ENCODE data around the gene NPHP4. TPM values are rescaled to one million over a fixed set of nuclear protein-coding genes. Genes with fewer than 3 reads are reported as not detected.
A peak's percentile ranks its signal among the peaks of the same experiment; 100 is the strongest.
"Not testable (repeated sequence)": the region's sequence is repeated elsewhere in the genome, so short reads cannot be mapped to it uniquely, and the experiment has no call there.

NPHP4 gene
- polyA plus RNA-seq, 2 donors: 2.9 to 4.4 TPM

GRCh38 chr1:6025269-6026094 is 33.3 kb upstream of the NPHP4 start:
- Histone ChIP-seq H3K9me3 (ENCODE audit: control insufficient read depth in 2 of 2, insufficient read depth in 1 of 2, low read depth in 1 of 2, low read length in 1 of 2) (no peaks in the 10 kb centered on the region), H3K27me3 (ENCODE audit: control insufficient read depth in 1 of 2, insufficient read depth in 2 of 2, low read length in 2 of 2) (peaks cover 0 to 2% of the 10 kb centered on the region in 2 donors), H3K4me1 (ENCODE audit: control insufficient read depth in 2 of 2, insufficient read depth in 2 of 2, low read length in 1 of 2) (peaks cover 0 to 9% of the 10 kb centered on the region in 2 donors), H3K36me3 (ENCODE audit: control insufficient read depth in 2 of 2, insufficient read depth in 2 of 2, low read length in 1 of 2) (no peaks in the 10 kb centered on the region), H3K27ac (ENCODE audit: low read depth in 2 of 2, low read length in 1 of 2) (no peak overlapping the region), H3K4me3 (ENCODE audit: low read depth in 1 of 2, low read length in 2 of 2) (peak overlapping the region in 1 of 2 donors; percentile 29)
- 28 to 34% methylated on average over 22 to 29 of the region's 29 CpGs for WGBS, 2 donors

DNA sequence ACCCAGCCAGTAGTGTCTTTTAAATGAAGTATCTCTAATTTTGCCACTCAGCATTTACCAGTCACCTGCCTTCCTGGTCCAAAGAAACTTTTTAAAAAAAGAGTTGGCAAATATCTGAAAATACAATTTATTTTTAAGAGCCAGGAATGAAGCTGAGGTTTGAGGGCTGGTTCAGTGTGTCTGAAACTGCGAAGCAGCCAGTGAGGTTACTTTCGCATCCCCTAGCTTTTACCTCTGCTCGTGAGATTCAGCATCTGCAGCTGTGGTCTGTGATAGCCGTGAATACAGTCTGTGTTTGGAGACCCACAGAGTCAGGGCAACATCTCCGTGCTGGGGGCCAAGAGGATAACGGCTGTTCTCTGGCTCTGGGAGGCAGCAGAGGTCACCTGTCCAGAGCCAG is 32.2 kb upstream of the NPHP4 start:
- H3K9me3 ChIP-seq (ENCODE audit: control insufficient read depth in 2 of 2, insufficient read depth in 1 of 2, low read depth in 1 of 2, low read length in 1 of 2): no peaks in the 10 kb centered on the region
- no peaks in the 10 kb centered on the region for H3K36me3 ChIP-seq (ENCODE audit: control insufficient read depth in 2 of 2, insufficient read depth in 2 of 2, low read length in 1 of 2)
- peaks cover 0 to 2% of the 10 kb centered on the region in 2 donors for H3K27me3 ChIP-seq (ENCODE audit: control insufficient read depth in 1 of 2, insufficient read depth in 2 of 2, low read length in 2 of 2)
- H3K27ac ChIP-seq (ENCODE audit: low read depth in 2 of 2, low read length in 1 of 2): no peak overlapping the region
- H3K4me1 ChIP-seq (ENCODE audit: control insufficient read depth in 2 of 2, insufficient read depth in 2 of 2, low read length in 1 of 2): peaks cover 0 to 6% of the 10 kb centered on the region in 2 donors
- no peak overlapping the region for H3K4me3 ChIP-seq (ENCODE audit: low read depth in 1 of 2, low read length in 2 of 2)
- 80 to 87% methylated on average over 6 of the region's 6 CpGs for WGBS, 2 donors

DNA sequence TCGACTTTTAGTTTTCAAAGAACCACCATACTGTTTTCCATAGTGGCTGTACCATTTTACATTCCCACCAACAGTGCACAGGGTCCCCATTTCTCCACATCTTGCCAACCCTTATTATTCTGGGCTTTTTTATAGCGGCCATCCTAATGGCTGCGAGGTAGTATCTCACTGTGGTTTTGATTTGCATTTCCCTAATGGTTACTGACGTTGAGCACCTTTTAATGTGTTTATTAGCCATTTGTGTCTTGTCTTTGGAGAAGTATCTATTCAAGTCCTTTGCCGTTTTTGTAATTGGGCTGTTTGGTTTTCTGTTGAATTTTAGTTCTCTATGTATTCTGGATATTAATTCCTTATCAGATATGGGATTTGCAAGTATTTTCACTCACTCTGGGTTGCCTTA is 31.1 kb upstream of the NPHP4 start:
- WGBS, 2 donors: 86 to 90% methylated on average over 5 of the region's 5 CpGs
- Histone ChIP-seq H3K27me3 (ENCODE audit: control insufficient read depth in 1 of 2, insufficient read depth in 2 of 2, low read length in 2 of 2) (peaks cover 0 to 2% of the 10 kb centered on the region in 2 donors), H3K36me3 (ENCODE audit: control insufficient read depth in 2 of 2, insufficient read depth in 2 of 2, low read length in 1 of 2) (no peaks in the 10 kb centered on the region), H3K9me3 (ENCODE audit: control insufficient read depth in 2 of 2, insufficient read depth in 1 of 2, low read depth in 1 of 2, low read length in 1 of 2) (no peaks in the 10 kb centered on the region), H3K4me1 (ENCODE audit: control insufficient read depth in 2 of 2, insufficient read depth in 2 of 2, low read length in 1 of 2) (peaks cover 0 to 4% of the 10 kb centered on the region in 2 donors), H3K27ac (ENCODE audit: low read depth in 2 of 2, low read length in 1 of 2) (no peak overlapping the region), H3K4me3 (ENCODE audit: low read depth in 1 of 2, low read length in 2 of 2) (no peak overlapping the region)

GRCh38 chr1:6022193-6022592 is 30.0 kb upstream of the NPHP4 start:
- Histone ChIP-seq H3K4me3 (ENCODE audit: low read depth in 1 of 2, low read length in 2 of 2) (no peak overlapping the region), H3K4me1 (ENCODE audit: control insufficient read depth in 2 of 2, insufficient read depth in 2 of 2, low read length in 1 of 2) (peaks cover 0 to 5% of the 10 kb centered on the region in 2 donors), H3K27ac (ENCODE audit: low read depth in 2 of 2, low read length in 1 of 2) (no peak overlapping the region), H3K9me3 (ENCODE audit: control insufficient read depth in 2 of 2, insufficient read depth in 1 of 2, low read depth in 1 of 2, low read length in 1 of 2) (peaks cover 0 to 2% of the 10 kb centered on the region in 2 donors), H3K27me3 (ENCODE audit: control insufficient read depth in 1 of 2, insufficient read depth in 2 of 2, low read length in 2 of 2) (peaks cover 0 to 2% of the 10 kb centered on the region in 2 donors), H3K36me3 (ENCODE audit: control insufficient read depth in 2 of 2, insufficient read depth in 2 of 2, low read length in 1 of 2) (no peaks in the 10 kb centered on the region)
- 98 to 99% methylated on average over 4 of the region's 4 CpGs for WGBS, 2 donors

GRCh38 chr1:6019166-6019845 is 27.1 kb upstream of the NPHP4 start:
- no peaks in the 10 kb centered on the region for H3K27me3 ChIP-seq (ENCODE audit: control insufficient read depth in 1 of 2, insufficient read depth in 2 of 2, low read length in 2 of 2)
- peaks cover 0 to 2% of the 10 kb centered on the region in 2 donors for H3K9me3 ChIP-seq (ENCODE audit: control insufficient read depth in 2 of 2, insufficient read depth in 1 of 2, low read depth in 1 of 2, low read length in 1 of 2)
- no peak overlapping the region for H3K27ac ChIP-seq (ENCODE audit: low read depth in 2 of 2, low read length in 1 of 2)
- H3K4me1 ChIP-seq (ENCODE audit: control insufficient read depth in 2 of 2, insufficient read depth in 2 of 2, low read length in 1 of 2): peaks cover 0 to 11% of the 10 kb centered on the region in 2 donors
- 80 to 83% methylated on average over 15 of the region's 15 CpGs for WGBS, 2 donors
- no peaks in the 10 kb centered on the region for H3K36me3 ChIP-seq (ENCODE audit: control insufficient read depth in 2 of 2, insufficient read depth in 2 of 2, low read length in 1 of 2)
- no peak overlapping the region for H3K4me3 ChIP-seq (ENCODE audit: low read depth in 1 of 2, low read length in 2 of 2)

- H3K9me3 ChIP-seq (ENCODE audit: control insufficient read depth in 2 of 2, insufficient read depth in 1 of 2, low read depth in 1 of 2, low read length in 1 of 2); H3K27ac ChIP-seq (ENCODE audit: low read depth in 2 of 2, low read length in 1 of 2); H3K36me3 ChIP-seq (ENCODE audit: control insufficient read depth in 2 of 2, insufficient read depth in 2 of 2, low read length in 1 of 2); H3K27me3 ChIP-seq (ENCODE audit: control insufficient read depth in 1 of 2, insufficient read depth in 2 of 2, low read length in 2 of 2); H3K4me3 ChIP-seq (ENCODE audit: low read depth in 1 of 2, low read length in 2 of 2): not testable (repeated sequence)
- WGBS, 2 donors: 50 to 64% methylated on average over 7 of the region's 7 CpGs
- peaks cover 0 to 11% of the 10 kb centered on the region in 2 donors for H3K4me1 ChIP-seq (ENCODE audit: control insufficient read depth in 2 of 2, insufficient read depth in 2 of 2, low read length in 1 of 2)
Observed at GRCh38 chr1:6017654-6018053, 25.4 kb upstream of the NPHP4 start.

- peaks cover 0 to 2% of the 10 kb centered on the region in 2 donors for H3K36me3 ChIP-seq (ENCODE audit: control insufficient read depth in 2 of 2, insufficient read depth in 2 of 2, low read length in 1 of 2)
- 62 to 68% methylated on average over 21 of the region's 21 CpGs for WGBS, 2 donors
- H3K9me3 ChIP-seq (ENCODE audit: control insufficient read depth in 2 of 2, insufficient read depth in 1 of 2, low read depth in 1 of 2, low read length in 1 of 2): peaks cover 0 to 2% of the 10 kb centered on the region in 2 donors
- H3K27me3 ChIP-seq (ENCODE audit: control insufficient read depth in 1 of 2, insufficient read depth in 2 of 2, low read length in 2 of 2): no peaks in the 10 kb centered on the region
- no peak overlapping the region for H3K4me3 ChIP-seq (ENCODE audit: low read depth in 1 of 2, low read length in 2 of 2)
- no peak overlapping the region for H3K27ac ChIP-seq (ENCODE audit: low read depth in 2 of 2, low read length in 1 of 2)
- H3K4me1 ChIP-seq (ENCODE audit: control insufficient read depth in 2 of 2, insufficient read depth in 2 of 2, low read length in 1 of 2): peaks cover 0 to 11% of the 10 kb centered on the region in 2 donors
Observed at GRCh38 chr1:6016191-6016865, 24.1 kb upstream of the NPHP4 start.

GRCh38 chr1:6014130-6014999 is 22.1 kb upstream of the NPHP4 start:
- WGBS, 2 donors: 87% methylated on average over 19 of the region's 19 CpGs
- H3K27ac ChIP-seq (ENCODE audit: low read depth in 2 of 2, low read length in 1 of 2): no peak overlapping the region
- H3K27me3 ChIP-seq (ENCODE audit: control insufficient read depth in 1 of 2, insufficient read depth in 2 of 2, low read length in 2 of 2): no peaks in the 10 kb centered on the region
- H3K9me3 ChIP-seq (ENCODE audit: control insufficient read depth in 2 of 2, insufficient read depth in 1 of 2, low read depth in 1 of 2, low read length in 1 of 2): peaks cover 0 to 2% of the 10 kb centered on the region in 2 donors
- H3K4me3 ChIP-seq (ENCODE audit: low read depth in 1 of 2, low read length in 2 of 2): no peak overlapping the region
- peaks cover 0 to 2% of the 10 kb centered on the region in 2 donors for H3K36me3 ChIP-seq (ENCODE audit: control insufficient read depth in 2 of 2, insufficient read depth in 2 of 2, low read length in 1 of 2)
- peaks cover 0 to 11% of the 10 kb centered on the region in 2 donors for H3K4me1 ChIP-seq (ENCODE audit: control insufficient read depth in 2 of 2, insufficient read depth in 2 of 2, low read length in 1 of 2)

GRCh38 chr1:6013491-6013890 is 21.3 kb upstream of the NPHP4 start:
- Histone ChIP-seq H3K4me3 (ENCODE audit: low read depth in 1 of 2, low read length in 2 of 2) (no peak overlapping the region), H3K36me3 (ENCODE audit: control insufficient read depth in 2 of 2, insufficient read depth in 2 of 2, low read length in 1 of 2) (peaks cover 0 to 2% of the 10 kb centered on the region in 2 donors), H3K9me3 (ENCODE audit: control insufficient read depth in 2 of 2, insufficient read depth in 1 of 2, low read depth in 1 of 2, low read length in 1 of 2) (peaks cover 0 to 2% of the 10 kb centered on the region in 2 donors), H3K27ac (ENCODE audit: low read depth in 2 of 2, low read length in 1 of 2) (no peak overlapping the region), H3K27me3 (ENCODE audit: control insufficient read depth in 1 of 2, insufficient read depth in 2 of 2, low read length in 2 of 2) (no peaks in the 10 kb centered on the region), H3K4me1 (ENCODE audit: control insufficient read depth in 2 of 2, insufficient read depth in 2 of 2, low read length in 1 of 2) (peaks cover 0 to 11% of the 10 kb centered on the region in 2 donors)
- 91 to 92% methylated on average over 12 of the region's 12 CpGs for WGBS, 2 donors
